Heart right ventricle (tissue), 16 donors: ENCODE results near the gene TNFRSF1B. TPM values are rescaled to one million over a fixed set of nuclear protein-coding genes. Genes with fewer than 3 reads are reported as not detected.

Experiments
- ATAC-seq, 8 donors: fragments of 200-7000 bp; cut with Tn5 transposase; one replicate each; pipeline ENCODE4 v1.9.1; 2020; ENCODE audit warnings: mild to moderate bottlenecking in 8 of 8, moderate library complexity in 8 of 8, moderate number of reproducible peaks in 1 of 8
- DNase-seq, 2 donors: peaks; one replicate each; pipeline ENCODE4 v3.0.0-alpha.2; 2020
- H3K27ac ChIP-seq, 10 donors: fragments of 200-600 bp; sonication (generic) in 2 of 10; one replicate each; pipeline versions ENCODE4 v1.5.0 to v1.8.0; 2020 to 2022; ENCODE audit warnings: mild to moderate bottlenecking in 3 of 10
- H3K27me3 ChIP-seq, 7 donors: fragments of 200-600 bp; one replicate each; pipeline ENCODE4 v1.8.0; 2021 to 2022; ENCODE audit warnings: mild to moderate bottlenecking in 2 of 7
- H3K36me3 ChIP-seq, 9 donors: fragments of 200-600 bp; sonication (generic) in 1 of 9; one replicate each; pipeline versions ENCODE4 v1.5.0 to v1.8.0; 2020 to 2022; ENCODE audit warnings: mild to moderate bottlenecking in 2 of 9
- H3K4me1 ChIP-seq, 9 donors: fragments of 200-600 bp; sonication (generic) in 1 of 9; one replicate each; pipeline versions ENCODE4 v1.5.0 to v1.8.0; 2020 to 2022; ENCODE audit warnings: mild to moderate bottlenecking in 4 of 9
- H3K4me3 ChIP-seq, 10 donors: fragments of 200-600 bp; sonication (generic) in 2 of 10; one replicate each; pipeline versions ENCODE4 v1.5.0 to v1.8.0; 2020 to 2022; ENCODE audit warnings: mild to moderate bottlenecking in 7 of 10, moderate library complexity in 2 of 10
- H3K9me3 ChIP-seq, 11 donors: fragments of 200-600 bp in 10 of 11; sonication (generic) in 2 of 11; one replicate each; pipeline versions ENCODE4 v1.5.0 to v1.8.0; 2013 to 2022; ENCODE audit warnings: mild to moderate bottlenecking in 2 of 11, control low read depth in 1 of 11, moderate library complexity in 1 of 11
- CTCF ChIP-seq, 9 donors: fragments of 200-600 bp; sonication (generic) in 2 of 9; IDR thresholded peaks; one replicate each; pipeline versions ENCODE4 v1.5.0 to v1.8.0; 2021 to 2022; ENCODE audit warnings: antibody characterized with exemption in 9 of 9, mild to moderate bottlenecking in 5 of 9, moderate library complexity in 1 of 9
- WGBS, 2 donors: extraction: QIAGEN DNeasy Blood & Tissue Kit; methylation state at CpG; one replicate each; pipeline ENCODE4 v1.1.7; 2013; ENCODE audit warnings: inconsistent platforms in 1 of 2; 5-methylcytosine and 5-hydroxymethylcytosine counted together
- intact Hi-C, 10 donors: fragments of 100-400 bp; cut with DNase I; formaldehyde crosslinking; loops; one replicate each; pipeline versions ENCODE4 v1.11.1 to v1.14.2; 2022
- polyA plus RNA-seq, 2 donors: library from polyadenylated mRNA; stranded (reverse); fragments of 200-250 nt; gene quantifications; one replicate each; pipeline ENCODE4 v1.2.3, GENCODE V29; 2013
- total RNA-seq, 10 donors: library from RNA; stranded (reverse); fragmentation: NEBNext Ultra II Directional in 3 of 10; extraction: Animal tissue kit (Norgen Biotek cat#: 25700) in 3 of 10; gene quantifications; one replicate each; pipeline versions ENCODE4 v1.2.1 to v1.2.4, GENCODE V29; 2021 to 2023
- donor health status: Arrhythmogenic right ventricular cardiomyopathy.
- donor health status: ischemic (EF 13 %, LVEDD 7.1; RV severe dilation, severe dysfunction).
- donor health status: healthy with polysubstance abuse.
- donor health status: DM: no; HTN: yes; CAD: no.
- donor health status: DM: no; HTN: no; CAD: no.
- donor health status: ischemic (EF 25% LVEDD 6.9; RV normal size, moderate dysfunction).
- donor health status: ischemic (EF 25% LVEDD 5.7; RV mildly dilated, moderate dysfunction).
- donor health status: healthy.
- donor health status: DM: yes; HTN: yes; CAD: no.
- donor health status: Ischemic cardiomyopathy.
- donor health status: ischemic (EF 35%, LVEDD 5.7; RV mildly dilated, moderate dysfunction).
- donor health status: nonischemic (EF 11% LVEDD 7.7; RV severe dilation, severe dysfunction).
- donor health status: DM: yes; HTN: yes; CAD: no.
- donor health status: PGD.
- donor health status: ischemic (EF 29% LVEDD 5.4; RV normal size, mild dysfunction).
- donor health status: nonischemic (EF 23%, LVEDD 6.1; RV moderate dilation, normal function).

TNFRSF1B gene
- total and polyA plus RNA-seq, 12 donors, result 8.0 to 55.4 (median 15.2) TPM

- WGBS, 2 donors, result 94% methylated on average over 4 of the region's 4 CpGs
- Histone ChIP-seq H3K4me3 (no peak overlapping the region), H3K9me3 (peaks cover 0 to 6% (median 0%) of the 10 kb centered on the region in 11 donors), H3K36me3 (no peaks in the 10 kb centered on the region), H3K27ac (peak overlapping the region in 5 of 10 donors; percentile 37 to 93 (median 78)), H3K27me3 (no peaks in the 10 kb centered on the region), H3K4me1 (peaks cover 17 to 98% (median 56%) of the 10 kb centered on the region in 9 donors)
- no peak for ATAC-seq
- DNase-seq, result no peak
- TF ChIP-seq CTCF (IDR thresholded peaks at IDR 0.05), result no peak
- intact Hi-C loops, result loop anchor here in 2 of 10 donors (5.0 kb wide), 2 partner anchors 37 to 47 kb away; no protein-coding TSS in a partner anchor
Measured at GRCh38 chr1:12144969-12145368, 21.8 kb upstream of the TNFRSF1B start.

- intact Hi-C loops, result loop anchor here in 1 of 10 donors (5.0 kb wide), 1 partner anchor 37 kb away; no protein-coding TSS in a partner anchor
- WGBS, 2 donors, result 91 to 95% methylated on average over 12 of the region's 12 CpGs
- no peak for DNase-seq
Measured at GRCh38 chr1:12145616-12146342, 21.0 kb upstream of the TNFRSF1B start.

GRCh38 chr1:12146343-12147112 lies 20.3 kb upstream of the TNFRSF1B start:
- H3K4me3 ChIP-seq, result no peak overlapping the region
- intact Hi-C loops, result loop anchor here in 1 of 10 donors (5.0 kb wide), 1 partner anchor 36 kb away; no protein-coding TSS in a partner anchor
- no peaks in the 10 kb centered on the region for H3K36me3 ChIP-seq
- WGBS, 2 donors, result 80 to 81% methylated on average over 20 of the region's 20 CpGs
- no peak for TF ChIP-seq CTCF (IDR thresholded peaks at IDR 0.05)
- no peaks in the 10 kb centered on the region for H3K27me3 ChIP-seq
- DNase-seq (no peak), ATAC-seq (peak in 3 of 8 donors; percentile 5 to 38 (median 5))
- H3K4me1 ChIP-seq, result peaks cover 17 to 98% (median 61%) of the 10 kb centered on the region in 9 donors
- H3K9me3 ChIP-seq, result peaks cover 0 to 6% (median 0%) of the 10 kb centered on the region in 11 donors
- H3K27ac ChIP-seq, result peak overlapping the region; percentile 64 to 92 (median 81)

More at GRCh38 chr1:12145616-12146342, 21.0 kb upstream of the TNFRSF1B start:
- H3K27ac ChIP-seq, result peak overlapping the region in 6 of 10 donors; percentile 71 to 93 (median 87)
- no peaks in the 10 kb centered on the region for H3K27me3 ChIP-seq
- peaks cover 0 to 6% (median 0%) of the 10 kb centered on the region in 11 donors for H3K9me3 ChIP-seq
- H3K4me3 ChIP-seq, result no peak overlapping the region
- no peaks in the 10 kb centered on the region for H3K36me3 ChIP-seq
- peaks cover 17 to 98% (median 60%) of the 10 kb centered on the region in 9 donors for H3K4me1 ChIP-seq
- no peak for ATAC-seq
- TF ChIP-seq CTCF (IDR thresholded peaks at IDR 0.05), result no peak

GRCh38 chr1:12147201-12147701 lies 19.5 kb upstream of the TNFRSF1B start:
- DNase-seq, result peak in 1 of 2 donors; percentile 31
- TF ChIP-seq CTCF (IDR thresholded peaks at IDR 0.05), result no peak

More at GRCh38 chr1:12147201-12147701, 19.5 kb upstream of the TNFRSF1B start:
- Histone ChIP-seq H3K36me3 (no peaks in the 10 kb centered on the region), H3K27ac (peak overlapping the region; percentile 64 to 92 (median 82)), H3K9me3 (peaks cover 0 to 6% (median 0%) of the 10 kb centered on the region in 11 donors), H3K27me3 (no peaks in the 10 kb centered on the region), H3K4me1 (peaks cover 17 to 98% (median 63%) of the 10 kb centered on the region in 9 donors), H3K4me3 (no peak overlapping the region)
- 72 to 84% methylated on average over 8 of the region's 8 CpGs for WGBS, 2 donors
- peak in 7 of 8 donors; percentile 4 to 65 (median 46) for ATAC-seq
- intact Hi-C loops, result loop anchor here in 1 of 10 donors (5.0 kb wide), 1 partner anchor 35 kb away; no protein-coding TSS in a partner anchor
